SK-N-MC (cell line): ENCODE results near the gene SPTSSB.

ENCODE experiments used
- EZH2 ChIP-seq: fragments of 200-600 bp; sonication (generic); IDR thresholded peaks from one replicate; pipeline ENCODE4 v1.6.1; 2017; ENCODE audit warnings: antibody characterized with exemption
- POLR2AphosphoS5 ChIP-seq: IDR thresholded peaks from 2 replicates; pipeline ENCODE4 v1.6.1; 2012; ENCODE audit warnings: mild to moderate bottlenecking, low read depth, low read length, borderline replicate concordance

DNA sequence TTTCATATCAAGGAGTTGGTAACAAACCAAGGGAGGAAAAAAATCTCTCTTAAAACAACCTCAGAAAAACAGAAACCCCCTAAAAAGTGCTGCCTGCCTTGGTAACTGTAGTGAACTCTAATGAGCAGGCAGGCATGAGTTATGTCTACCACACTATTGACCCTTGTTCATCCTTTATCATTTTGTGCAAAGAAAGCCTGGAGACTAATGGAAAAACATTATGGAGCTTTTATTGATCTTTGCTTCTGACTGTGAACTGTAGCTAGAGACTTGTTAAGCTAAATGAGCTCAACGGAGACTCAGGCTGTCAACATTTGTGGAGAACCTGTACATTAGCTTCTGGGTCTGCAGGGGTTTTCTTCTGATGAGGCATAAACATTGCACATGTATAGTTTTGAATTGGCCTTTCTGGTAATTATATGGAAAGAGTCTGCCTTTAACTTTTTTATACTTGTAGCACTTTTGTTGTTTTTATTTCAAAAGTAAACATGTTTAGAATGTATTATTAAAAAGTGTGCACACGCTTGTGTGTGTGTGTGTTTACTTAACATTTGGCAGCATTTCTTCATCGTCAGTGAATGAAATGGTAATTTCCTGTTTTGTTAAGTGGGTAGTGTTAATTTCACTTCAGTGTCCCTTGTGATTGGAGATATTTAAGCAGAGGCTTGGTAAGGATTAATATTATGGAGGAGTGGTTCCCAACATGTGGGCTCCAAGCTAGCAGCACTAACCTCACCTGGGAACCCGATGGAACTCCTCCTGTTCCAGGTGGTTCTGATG, 15.9 kb upstream of the SPTSSB start:
- TF ChIP-seq EZH2, result no peak
- no peak for TF ChIP-seq POLR2AphosphoS5
